Peyer's patch (tissue), 4 donors: ENCODE results near the gene IGF1. TPM values are rescaled to one million over a fixed set of nuclear protein-coding genes. Genes with fewer than 3 reads are reported as not detected.

ENCODE experiments used
- DNase-seq, 3 donors: peaks; one replicate each; pipeline ENCODE4 v3.0.0-alpha.2; 2017 to 2019
- H3K27ac ChIP-seq, 4 donors: fragments of 200-600 bp; sonication (generic); one replicate each; pipeline ENCODE4 v1.5.1; 2016 to 2019
- H3K27me3 ChIP-seq, 2 donors: fragments of 200-600 bp; sonication (generic); one replicate each; pipeline ENCODE4 v1.5.1; 2019
- H3K36me3 ChIP-seq, 3 donors: fragments of 200-600 bp; sonication (generic); one replicate each; pipeline ENCODE4 v1.5.1; 2016 to 2019
- H3K4me1 ChIP-seq, 4 donors: fragments of 200-600 bp; sonication (generic); one replicate each; pipeline ENCODE4 v1.5.1; 2016 to 2019
- H3K4me3 ChIP-seq, 4 donors: fragments of 200-600 bp; sonication (generic); 1 replicate in 3 of 4; 2 replicates in 1 of 4; pipeline ENCODE4 v1.5.1; 2016 to 2019; ENCODE audit warnings: mild to moderate bottlenecking in 1 of 4
- H3K9me3 ChIP-seq, 4 donors: fragments of 200-600 bp; sonication (generic); one replicate each; pipeline ENCODE4 v1.5.1; 2016 to 2019; ENCODE audit warnings: mild to moderate bottlenecking in 1 of 4
- POLR2A ChIP-seq, 2 donors: fragments of 450-650 bp; IDR thresholded peaks; one replicate each; pipeline ENCODE4 v1.5.1; 2017; ENCODE audit warnings: antibody characterized with exemption in 2 of 2, mild to moderate bottlenecking in 2 of 2, moderate library complexity in 2 of 2
- total RNA-seq, 4 donors: library from RNA; depleted of rRNA; stranded (reverse); fragments of >200 nt; gene quantifications; one replicate each; pipeline ENCODE4 v1.1.0, GENCODE V29; 2016
- TF ChIP-seq, protein P1 (sequence below), 6 experiments: fragments of 450-650 bp in 4 of 6; fragments of 200-600 bp in 2 of 6; sonication (generic) in 1 of 6; IDR thresholded peaks; one replicate each; pipeline ENCODE4 v1.5.1; 2017 to 2019; ENCODE audit warnings: antibody characterized with exemption in 6 of 6, mild to moderate bottlenecking in 3 of 6, moderate library complexity in 1 of 6

IGF1 gene
- 10 to 100 TPM in 1 of 4 donors, 1 to 10 TPM in 3; 4.0 to 21.5 (median 6.3) TPM for total RNA-seq

DNA sequence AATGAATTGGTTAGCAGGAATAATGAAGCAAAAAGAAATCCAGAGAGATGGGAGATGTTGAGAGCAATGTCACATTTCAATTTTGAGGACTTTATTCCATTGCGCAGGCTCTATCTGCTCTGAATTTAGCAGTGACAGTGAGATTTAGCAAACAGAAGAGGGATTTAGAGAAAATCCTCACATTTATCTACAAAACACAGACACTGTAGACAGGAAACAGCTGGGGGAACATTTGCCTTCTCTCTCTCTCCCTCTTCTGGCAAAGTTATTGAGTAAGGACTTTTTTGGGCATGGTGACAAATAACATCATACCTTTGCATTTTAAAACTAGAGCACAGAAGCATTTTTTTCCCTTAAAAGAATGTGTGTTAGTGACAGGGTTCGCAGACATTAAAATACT, at the start of gene IGF1:
Gene IGF1, minus strand, starts transcription at position 158 of the 400 bp plus-strand sequence. CDS start 182 bp downstream, outside the sequence.
- no peaks in the 10 kb centered on the region for H3K36me3 ChIP-seq
- peak within 1 kb of the TSS in 3 of 4 donors; percentile 12 to 25 (median 24) for H3K4me3 ChIP-seq
- no peak for DNase-seq
- TF ChIP-seq POLR2A (IDR thresholded peaks at IDR 0.05): no peak
- TF ChIP-seq, protein P1, sequence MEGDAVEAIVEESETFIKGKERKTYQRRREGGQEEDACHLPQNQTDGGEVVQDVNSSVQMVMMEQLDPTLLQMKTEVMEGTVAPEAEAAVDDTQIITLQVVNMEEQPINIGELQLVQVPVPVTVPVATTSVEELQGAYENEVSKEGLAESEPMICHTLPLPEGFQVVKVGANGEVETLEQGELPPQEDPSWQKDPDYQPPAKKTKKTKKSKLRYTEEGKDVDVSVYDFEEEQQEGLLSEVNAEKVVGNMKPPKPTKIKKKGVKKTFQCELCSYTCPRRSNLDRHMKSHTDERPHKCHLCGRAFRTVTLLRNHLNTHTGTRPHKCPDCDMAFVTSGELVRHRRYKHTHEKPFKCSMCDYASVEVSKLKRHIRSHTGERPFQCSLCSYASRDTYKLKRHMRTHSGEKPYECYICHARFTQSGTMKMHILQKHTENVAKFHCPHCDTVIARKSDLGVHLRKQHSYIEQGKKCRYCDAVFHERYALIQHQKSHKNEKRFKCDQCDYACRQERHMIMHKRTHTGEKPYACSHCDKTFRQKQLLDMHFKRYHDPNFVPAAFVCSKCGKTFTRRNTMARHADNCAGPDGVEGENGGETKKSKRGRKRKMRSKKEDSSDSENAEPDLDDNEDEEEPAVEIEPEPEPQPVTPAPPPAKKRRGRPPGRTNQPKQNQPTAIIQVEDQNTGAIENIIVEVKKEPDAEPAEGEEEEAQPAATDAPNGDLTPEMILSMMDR (IDR thresholded peaks at IDR 0.05): peak in 1 of 6 experiments; percentile 10
- no peaks in the 10 kb centered on the region for H3K27me3 ChIP-seq
- H3K9me3 ChIP-seq: no peaks in the 10 kb centered on the region
- peak within 1 kb of the TSS; percentile 34 to 71 (median 38) for H3K27ac ChIP-seq
- H3K4me1 ChIP-seq: peaks cover 0 to 5% (median 0%) of the 10 kb centered on the region in 4 donors

DNA sequence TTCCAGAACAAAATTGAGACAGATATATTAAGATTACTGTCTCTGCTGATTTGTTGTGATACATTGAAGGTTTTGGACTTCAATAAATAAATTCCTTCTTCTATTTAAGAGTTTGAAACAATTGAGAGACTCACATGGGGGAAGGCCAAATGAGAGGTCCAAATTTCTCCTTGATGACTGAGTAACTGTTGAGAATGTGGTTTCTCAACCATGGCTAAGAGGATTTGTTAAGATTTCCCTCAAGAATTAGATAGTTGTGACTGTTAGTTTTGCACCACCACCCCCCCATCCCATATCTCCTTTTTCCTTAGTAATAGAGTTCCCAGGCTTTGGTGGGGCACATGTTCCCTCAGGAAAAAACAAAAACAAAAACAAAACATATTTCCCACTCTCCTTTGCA, 47.7 kb upstream of the IGF1 start:
- no peak for TF ChIP-seq POLR2A (IDR thresholded peaks at IDR 0.05)
- TF ChIP-seq, protein P1 (IDR thresholded peaks at IDR 0.05): no peak
- Histone ChIP-seq H3K27me3 (no peaks in the 10 kb centered on the region), H3K4me1 (no peaks in the 10 kb centered on the region), H3K4me3 (no peak overlapping the region), H3K27ac (no peak overlapping the region), H3K36me3 (no peaks in the 10 kb centered on the region), H3K9me3 (no peaks in the 10 kb centered on the region)
- DNase-seq: no peak

DNA sequence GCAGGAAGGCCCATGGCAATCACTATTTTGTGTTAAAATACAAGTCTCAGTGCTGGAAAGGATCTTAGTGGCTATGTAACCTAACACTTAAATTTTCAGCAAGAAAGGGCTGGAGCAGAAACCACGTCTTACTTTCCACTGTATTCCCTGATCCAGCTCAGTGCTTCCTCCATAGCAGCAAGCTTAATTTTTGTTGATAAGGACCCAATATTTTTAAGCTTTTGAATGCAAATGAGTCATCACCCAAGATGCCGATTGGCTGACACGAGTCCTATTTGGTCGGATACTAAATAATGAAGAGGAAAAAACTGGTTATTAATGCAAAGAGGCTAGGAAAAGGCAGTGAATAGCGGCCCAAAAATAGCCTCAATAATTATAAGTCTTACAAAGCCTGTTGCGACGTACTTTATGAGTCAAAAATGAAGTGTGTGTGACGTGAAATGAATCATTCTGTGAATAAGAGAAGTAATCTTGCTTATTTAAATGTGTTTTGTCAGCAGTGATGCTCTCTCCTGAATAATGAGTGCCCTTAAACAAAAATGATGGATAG, 46.9 kb upstream of the IGF1 start:
- H3K9me3 ChIP-seq: no peaks in the 10 kb centered on the region
- TF ChIP-seq, protein P1 (IDR thresholded peaks at IDR 0.05): no peak
- no peak for TF ChIP-seq POLR2A (IDR thresholded peaks at IDR 0.05)
- H3K36me3 ChIP-seq: no peaks in the 10 kb centered on the region
- H3K27me3 ChIP-seq: no peaks in the 10 kb centered on the region
- DNase-seq: no peak
- no peak overlapping the region for H3K4me3 ChIP-seq
- H3K27ac ChIP-seq: no peak overlapping the region
- no peaks in the 10 kb centered on the region for H3K4me1 ChIP-seq

DNA sequence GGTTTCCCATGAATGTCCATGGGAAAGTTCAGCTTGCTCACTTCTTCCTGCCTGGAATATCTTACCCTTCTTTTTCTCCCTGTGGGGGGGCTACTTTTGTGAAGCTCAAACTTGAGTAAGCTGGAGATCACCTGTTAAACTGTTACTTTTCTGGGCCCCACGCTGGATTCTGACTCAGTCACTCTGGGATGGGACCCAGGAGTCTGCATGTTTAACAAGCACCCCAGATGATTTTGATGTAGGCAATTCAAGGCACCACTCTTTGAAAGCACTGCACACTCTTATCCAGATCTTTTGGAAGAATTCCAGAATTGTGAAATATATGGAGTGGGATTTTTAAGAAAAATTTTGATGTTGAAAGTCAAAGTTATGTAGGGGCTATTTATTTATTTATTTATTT, 46.3 kb upstream of the IGF1 start:
- TF ChIP-seq, protein P1 (IDR thresholded peaks at IDR 0.05): no peak
- no peak for TF ChIP-seq POLR2A (IDR thresholded peaks at IDR 0.05)
- Histone ChIP-seq H3K27ac (no peak overlapping the region), H3K9me3 (no peaks in the 10 kb centered on the region), H3K4me1 (no peaks in the 10 kb centered on the region), H3K4me3 (no peak overlapping the region), H3K36me3 (no peaks in the 10 kb centered on the region), H3K27me3 (no peaks in the 10 kb centered on the region)
- no peak for DNase-seq

DNA sequence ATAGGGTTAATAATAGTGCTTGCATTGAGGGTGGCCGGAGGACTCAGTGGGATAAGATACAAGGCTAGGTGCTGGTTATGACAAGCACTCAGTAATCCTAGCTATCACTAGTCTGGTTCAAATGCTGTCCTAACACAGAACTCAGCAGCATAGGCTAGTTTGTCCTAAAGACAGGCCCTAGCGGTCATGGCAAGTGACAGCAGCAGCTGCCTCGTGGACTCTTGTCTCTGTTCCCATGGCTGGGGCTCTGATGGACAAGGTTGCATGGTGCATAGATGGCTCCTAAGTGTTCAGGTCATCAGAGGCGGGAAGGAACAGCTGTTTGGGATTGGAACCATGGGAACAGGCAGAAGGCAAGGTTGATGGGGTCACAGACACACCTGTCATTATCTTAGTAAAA, 42.4 kb upstream of the IGF1 start:
- H3K9me3 ChIP-seq: no peaks in the 10 kb centered on the region
- H3K4me3 ChIP-seq: no peak overlapping the region
- H3K36me3 ChIP-seq: no peaks in the 10 kb centered on the region
- no peak for DNase-seq
- H3K27me3 ChIP-seq: no peaks in the 10 kb centered on the region
- TF ChIP-seq, protein P1 (IDR thresholded peaks at IDR 0.05): no peak
- TF ChIP-seq POLR2A (IDR thresholded peaks at IDR 0.05): no peak
- H3K27ac ChIP-seq: no peak overlapping the region
- H3K4me1 ChIP-seq: no peaks in the 10 kb centered on the region
